IPS DF 4.7 (cell line): ENCODE results near the gene CHRNE.
"Not testable (repeated sequence)": the region's sequence is repeated elsewhere in the genome, so short reads cannot be mapped to it uniquely, and the experiment has no call there.

Experiments used
- DNase-seq: peaks from one replicate; pipeline ENCODE4 v3.0.0-alpha.2; 2013; ENCODE audit warnings: low spot score; ENCODE audit errors: extremely low read depth

The CHRNE gene

GRCh38 chr17:4939796-4940554, 37.1 kb upstream of the CHRNE start, which contains the start of the genes RNF167 and SLC25A11:
Gene RNF167 (plus strand): TSS chr17:4940268. CDS start chr17:4940910, 642 bp downstream.
Gene SLC25A11 (minus strand): TSS chr17:4940046. CDS start chr17:4939910, 136 bp downstream.
- DNase-seq, result peak; percentile 94

- no peak for DNase-seq
Measured at GRCh38 chr17:4939546-4939795, 36.6 kb upstream of the CHRNE start.

GRCh38 chr17:4938688-4939545, 36.0 kb upstream of the CHRNE start:
- DNase-seq, result no peak

GRCh38 chr17:4938069-4938491, 35.2 kb upstream of the CHRNE start:
- DNase-seq, result no peak

GRCh38 chr17:4937553-4937952, 34.7 kb upstream of the CHRNE start:
- no peak for DNase-seq

GRCh38 chr17:4936436-4936835, 33.5 kb upstream of the CHRNE start:
- no peak for DNase-seq

- DNase-seq, result no peak
Measured at GRCh38 chr17:4935650-4936049, 32.8 kb upstream of the CHRNE start.

GRCh38 chr17:4934173-4934979, 31.5 kb upstream of the CHRNE start:
- DNase-seq, result no peak

- DNase-seq, result no peak
Measured at GRCh38 chr17:4933646-4934045, 30.7 kb upstream of the CHRNE start.

GRCh38 chr17:4932756-4933155, 29.9 kb upstream of the CHRNE start:
- no peak for DNase-seq

GRCh38 chr17:4931963-4932362, 29.1 kb upstream of the CHRNE start, which contains the start of gene GP1BA:
Gene GP1BA (plus strand): TSS chr17:4932277. CDS start chr17:4932605, 328 bp downstream.
- no peak for DNase-seq

- no peak for DNase-seq
Measured at GRCh38 chr17:4928881-4929280, 26.0 kb upstream of the CHRNE start.

- DNase-seq, result not testable (repeated sequence)
Measured at GRCh38 chr17:4926577-4927335, 23.9 kb upstream of the CHRNE start.

GRCh38 chr17:4921320-4921719, 18.4 kb upstream of the CHRNE start:
- DNase-seq, result no peak

GRCh38 chr17:4920351-4921048, 17.6 kb upstream of the CHRNE start:
- DNase-seq, result no peak

GRCh38 chr17:4919511-4920047, 16.7 kb upstream of the CHRNE start:
- no peak for DNase-seq

- not testable (repeated sequence) for DNase-seq
Measured at GRCh38 chr17:4914551-4914950, 11.7 kb upstream of the CHRNE start.

GRCh38 chr17:4913994-4914393, 11.1 kb upstream of the CHRNE start:
- no peak for DNase-seq

GRCh38 chr17:4908711-4909496, 6.0 kb upstream of the CHRNE start:
- peak; percentile 66 for DNase-seq
